ENCODE results near the gene KRT7.
A peak's percentile ranks its signal among the peaks of the same experiment; 100 is the strongest.
"Not testable (repeated sequence)": the region's sequence is repeated elsewhere in the genome, so short reads cannot be mapped to it uniquely, and the experiment has no call there.

Gene KRT7

GRCh38 chr12:52231305-52232202 is 1.5 kb upstream of the KRT7 start:
- no peak for DNase-seq

DNA sequence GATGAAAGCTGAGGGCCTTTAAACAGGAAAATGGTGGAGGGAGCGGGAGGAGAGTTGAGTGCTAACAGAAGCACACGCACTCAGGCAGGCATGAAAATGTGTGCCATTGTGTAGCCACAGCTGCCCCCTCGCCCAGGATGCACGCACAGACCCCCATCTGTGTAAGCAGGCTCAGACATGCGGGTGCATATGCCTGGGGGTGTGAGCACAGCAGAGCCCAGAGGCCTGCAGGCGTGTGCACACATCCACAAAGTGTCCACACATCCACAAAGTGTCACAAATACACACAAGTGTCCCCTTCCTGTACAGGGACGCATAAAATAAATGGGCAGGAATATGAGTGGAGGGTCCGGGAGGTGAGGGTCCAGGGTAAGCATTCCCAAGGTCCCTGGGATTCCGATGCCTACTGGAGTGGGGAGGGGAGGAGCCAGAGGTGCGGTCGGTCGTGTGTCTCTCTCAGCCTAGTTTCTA is 805 bp upstream of the KRT7 start:
- no peak for DNase-seq

DNA sequence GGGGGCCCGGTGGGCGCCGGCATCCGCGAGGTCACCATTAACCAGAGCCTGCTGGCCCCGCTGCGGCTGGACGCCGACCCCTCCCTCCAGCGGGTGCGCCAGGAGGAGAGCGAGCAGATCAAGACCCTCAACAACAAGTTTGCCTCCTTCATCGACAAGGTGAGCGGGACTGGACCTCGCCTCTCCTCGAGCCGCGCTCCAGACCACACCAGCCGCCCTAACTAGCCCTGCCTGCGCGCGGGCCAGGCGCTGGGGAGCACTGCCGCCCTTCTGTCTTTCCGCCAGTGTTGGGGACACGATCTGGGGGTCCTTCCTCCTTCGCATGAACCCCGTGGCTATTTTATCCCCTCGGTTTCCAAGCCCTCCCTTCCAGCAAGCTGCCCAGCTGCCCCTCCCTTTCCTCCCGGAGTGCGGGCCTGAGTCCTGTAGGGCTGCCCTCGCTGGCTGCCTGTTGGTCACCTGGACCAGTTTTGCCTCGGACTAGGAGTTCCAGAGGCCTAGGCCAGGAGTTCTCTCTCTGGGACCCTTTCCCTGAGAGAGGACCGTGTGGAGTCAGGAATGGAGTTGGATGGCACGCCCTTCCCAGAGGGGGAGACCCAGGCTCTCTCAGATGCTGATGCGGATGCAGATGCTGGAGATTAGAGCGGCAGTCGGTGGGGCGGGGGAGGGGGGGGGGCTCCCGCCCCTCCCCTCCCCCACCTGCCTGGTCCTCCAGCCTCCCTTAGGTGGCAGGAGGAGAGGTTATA is 592 bp downstream of the KRT7 start:
- DNase-seq: no peak

- no peak for DNase-seq
Observed at GRCh38 chr12:52234223-52234810, 1.3 kb downstream of the KRT7 start.

- no peak for DNase-seq
Observed at GRCh38 chr12:52235001-52235764, 2.1 kb downstream of the KRT7 start.

DNA sequence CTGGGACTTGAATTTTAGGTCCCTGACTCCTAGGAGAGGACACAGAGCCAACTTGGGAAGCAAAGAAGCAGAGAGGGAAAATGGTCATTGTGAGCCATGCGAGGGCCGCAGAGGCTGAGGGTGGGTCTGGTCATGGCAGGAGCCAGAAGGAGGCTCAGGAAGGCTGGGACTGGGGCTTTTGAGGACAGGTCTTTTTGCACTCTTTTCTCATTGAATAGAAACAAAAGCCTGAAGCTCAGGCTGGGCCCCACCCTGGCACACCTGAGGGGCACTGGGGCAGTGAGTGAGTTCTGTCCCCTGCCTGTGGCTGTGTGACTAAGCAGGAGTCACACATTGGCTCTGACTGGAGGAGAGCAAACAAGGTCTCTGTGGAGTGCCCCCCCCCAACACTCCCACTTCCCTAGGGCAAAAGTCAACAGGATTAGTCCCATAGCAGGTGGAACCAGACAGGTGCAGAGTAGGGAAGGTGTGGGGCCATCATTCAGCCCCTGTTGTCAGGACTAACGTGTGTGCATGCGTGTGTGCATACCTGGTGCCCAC is 2.8 kb downstream of the KRT7 start:
- DNase-seq: no peak

GRCh38 chr12:52236386-52237050 is 3.5 kb downstream of the KRT7 start:
- DNase-seq: no peak

DNA sequence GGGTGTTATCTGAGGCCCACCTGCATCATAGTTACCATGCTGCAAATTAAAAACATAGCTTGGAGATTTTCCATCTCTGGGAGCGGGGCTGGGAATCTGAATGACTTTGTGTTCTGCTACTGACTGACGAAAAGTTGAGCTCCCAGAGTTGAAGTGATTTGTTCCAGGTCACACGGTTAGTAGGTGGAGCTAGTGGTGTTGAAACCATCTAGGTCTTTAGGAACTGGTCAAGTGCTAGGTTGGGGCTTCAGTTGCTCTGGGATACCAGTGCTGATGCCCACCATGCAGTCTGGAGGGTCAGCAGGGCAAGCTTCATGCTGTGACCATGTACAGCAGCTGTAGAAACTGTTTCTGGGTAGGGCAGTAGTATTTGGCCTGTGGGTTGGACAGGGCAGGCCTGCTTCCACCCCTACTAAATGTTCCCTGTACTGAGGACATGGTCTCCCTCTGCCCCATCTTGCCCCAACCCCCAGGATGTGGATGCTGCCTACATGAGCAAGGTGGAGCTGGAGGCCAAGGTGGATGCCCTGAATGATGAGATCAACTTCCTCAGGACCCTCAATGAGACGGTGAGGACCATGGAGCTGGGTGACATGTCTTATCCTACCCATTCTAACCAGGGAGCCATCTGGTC is 5.3 kb downstream of the KRT7 start:
- no peak for DNase-seq

DNA sequence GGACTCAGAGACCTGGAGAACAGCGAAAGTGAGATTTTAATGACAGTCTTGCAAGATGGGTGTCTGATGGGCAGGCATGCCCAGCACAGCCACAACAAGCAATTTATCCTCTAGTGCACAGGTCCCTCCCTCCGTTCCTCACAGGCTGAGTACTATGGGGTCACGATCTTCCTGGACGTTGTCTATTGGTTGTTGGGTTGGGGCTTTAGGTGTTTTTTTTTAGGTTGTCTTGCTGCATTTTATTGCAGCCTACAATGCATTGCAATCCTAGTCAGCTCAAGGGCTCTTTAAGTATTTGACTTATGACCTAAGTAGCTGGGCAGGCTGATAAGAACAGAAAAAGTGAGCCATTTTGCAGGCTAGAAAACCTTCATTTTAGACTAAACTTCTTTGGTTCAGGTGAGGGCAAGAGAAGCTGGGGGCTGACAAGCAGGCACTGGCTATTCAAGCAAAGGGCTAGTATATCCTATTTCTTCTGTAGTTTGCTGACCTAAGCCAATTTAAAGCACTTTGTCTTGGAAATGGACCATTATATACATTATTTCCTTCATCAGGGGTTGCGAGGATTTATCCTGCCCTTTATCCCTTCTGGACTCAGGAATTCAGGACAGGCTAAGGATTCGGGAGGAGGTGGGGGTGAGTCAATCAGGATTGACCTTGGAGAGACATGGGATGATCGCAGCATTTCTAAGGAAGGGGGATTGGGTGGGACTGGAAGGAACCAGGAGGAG is 6.0 kb downstream of the KRT7 start:
- no peak for DNase-seq

DNA sequence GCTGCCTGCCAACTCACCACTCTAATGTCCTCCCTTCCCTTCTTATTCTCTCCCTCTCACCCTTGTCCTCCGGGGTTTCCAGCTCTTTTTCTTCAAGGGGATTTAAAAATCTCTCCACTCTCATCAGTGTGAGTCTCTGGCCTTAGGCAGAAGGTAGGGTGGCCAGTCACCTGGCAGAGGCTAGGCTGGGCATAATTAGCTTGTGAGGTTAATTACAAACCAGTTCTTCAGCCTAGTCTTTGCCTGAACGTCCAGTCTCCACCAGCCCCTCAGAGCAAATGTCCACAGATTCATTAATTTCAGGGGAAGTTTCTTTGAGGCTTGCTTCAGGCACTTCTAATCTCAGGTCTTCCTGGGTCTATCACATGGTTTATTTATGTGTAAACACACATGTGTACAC is 6.7 kb downstream of the KRT7 start:
- no peak for DNase-seq

GRCh38 chr12:52240247-52240646 is 7.2 kb downstream of the KRT7 start:
- DNase-seq: not testable (repeated sequence)

DNA sequence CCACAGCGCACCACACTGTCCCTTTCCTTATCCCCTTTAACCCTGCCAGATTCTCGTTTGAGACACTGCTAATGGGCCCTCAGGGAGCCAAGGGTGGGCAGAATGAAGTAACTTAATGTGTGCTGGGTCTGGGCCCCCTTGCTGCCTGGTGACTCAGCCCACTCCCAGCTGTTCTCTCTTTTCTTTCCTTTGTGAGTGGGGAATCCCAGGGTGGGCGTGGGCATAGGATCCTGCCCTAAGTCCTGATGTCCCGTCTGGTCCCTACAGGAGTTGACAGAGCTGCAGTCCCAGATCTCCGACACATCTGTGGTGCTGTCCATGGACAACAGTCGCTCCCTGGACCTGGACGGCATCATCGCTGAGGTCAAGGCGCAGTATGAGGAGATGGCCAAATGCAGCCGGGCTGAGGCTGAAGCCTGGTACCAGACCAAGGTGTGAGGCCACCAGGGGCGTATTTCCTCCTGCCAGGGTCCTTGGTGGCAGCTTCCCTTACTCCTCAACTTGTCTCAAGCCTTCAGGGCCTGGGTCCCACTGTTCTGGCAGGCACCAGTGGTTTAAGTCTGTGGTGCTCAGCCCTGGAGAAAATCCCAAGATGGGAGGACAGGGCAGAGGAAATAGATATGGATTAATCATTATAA is 8.3 kb downstream of the KRT7 start:
- no peak for DNase-seq

GRCh38 chr12:52242442-52243258 is 9.6 kb downstream of the KRT7 start:
- DNase-seq: no peak

- no peak for DNase-seq
Observed at GRCh38 chr12:52243259-52243855, 10.3 kb downstream of the KRT7 start.

- peak; percentile 79 for DNase-seq
Observed at GRCh38 chr12:52243856-52244614, 11.0 kb downstream of the KRT7 start.

DNA sequence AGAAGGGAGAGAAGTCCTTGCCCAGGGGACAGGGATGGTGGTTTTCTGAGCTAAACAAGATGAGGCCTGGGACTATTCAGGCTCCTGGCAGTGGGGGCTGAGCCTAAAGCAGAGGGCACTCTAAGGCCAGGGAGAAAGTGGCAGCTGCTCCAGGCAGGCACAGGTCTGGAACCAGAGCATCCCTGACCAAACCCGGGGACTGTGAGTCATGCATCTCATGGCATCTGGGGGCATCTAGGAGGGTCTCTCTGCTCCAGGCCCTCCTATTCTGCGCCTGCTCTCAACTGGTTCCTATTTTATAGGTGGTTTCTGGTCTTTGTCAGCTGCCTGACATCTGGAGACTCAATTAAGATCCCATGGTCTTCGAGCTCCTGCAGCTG is 11.6 kb downstream of the KRT7 start:
- no peak for DNase-seq

DNA sequence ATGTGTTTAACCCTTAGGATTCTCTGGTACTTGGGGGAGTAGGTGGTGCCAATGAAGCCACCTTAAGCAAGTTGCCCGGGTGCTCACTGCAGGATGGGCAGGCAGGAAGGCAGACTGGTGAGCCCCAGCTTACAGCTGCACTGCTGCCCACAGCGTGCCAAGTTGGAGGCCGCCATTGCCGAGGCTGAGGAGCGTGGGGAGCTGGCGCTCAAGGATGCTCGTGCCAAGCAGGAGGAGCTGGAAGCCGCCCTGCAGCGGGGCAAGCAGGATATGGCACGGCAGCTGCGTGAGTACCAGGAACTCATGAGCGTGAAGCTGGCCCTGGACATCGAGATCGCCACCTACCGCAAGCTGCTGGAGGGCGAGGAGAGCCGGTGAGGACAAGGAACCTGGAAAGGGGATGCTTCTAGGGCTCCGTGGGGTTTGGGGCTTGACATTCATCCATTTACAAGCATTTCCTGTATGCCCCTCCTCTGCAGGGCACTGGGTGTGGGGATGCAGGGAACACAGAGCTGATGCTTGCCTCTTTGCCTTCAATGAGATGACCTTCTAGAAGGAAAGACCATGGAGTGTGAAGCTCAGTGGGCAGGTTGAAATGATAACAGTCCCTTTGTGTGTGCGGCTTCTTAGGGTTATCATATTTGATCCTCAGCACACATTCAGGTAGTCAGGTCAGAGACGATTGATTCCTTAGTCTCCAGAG is 12.4 kb downstream of the KRT7 start:
- DNase-seq: no peak

All from activated CD8-positive, alpha-beta memory T cell treated with anti-CD3 and anti-CD28 coated beads for 24 hours (primary cell).